DMS53 treated with DMSO at 0.1 percent for 48 hours (cell line): ENCODE results near the gene CTSW.

Experiments
- DNase-seq: peaks from one replicate; lab custom pipeline; 2025; ENCODE audit not compliant: unreplicated experiment; lab: John Stamatoyannopoulos, UW

Gene CTSW

DNA sequence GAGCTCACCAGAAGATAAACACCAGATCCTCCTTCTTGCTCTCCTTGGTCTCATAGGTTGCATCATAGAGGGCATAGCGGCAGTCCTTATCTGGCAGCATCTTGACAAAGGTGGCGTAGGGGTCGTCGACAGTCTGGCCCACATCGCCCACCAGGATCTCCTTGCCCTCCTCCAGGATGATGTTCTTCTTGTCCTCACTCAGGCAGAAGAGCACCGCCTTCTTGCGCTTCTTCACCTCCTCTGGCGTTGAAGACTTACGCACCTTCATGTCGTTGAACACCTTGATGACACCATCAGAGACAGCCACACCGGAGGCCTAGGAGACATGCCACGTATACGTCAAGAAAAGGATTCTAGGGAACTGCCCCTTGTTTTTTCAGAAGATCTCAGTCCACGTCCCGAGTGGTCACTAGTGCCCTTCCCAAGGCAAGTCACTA is 23.7 kb upstream of the CTSW start:
- no peak for DNase-seq

DNA sequence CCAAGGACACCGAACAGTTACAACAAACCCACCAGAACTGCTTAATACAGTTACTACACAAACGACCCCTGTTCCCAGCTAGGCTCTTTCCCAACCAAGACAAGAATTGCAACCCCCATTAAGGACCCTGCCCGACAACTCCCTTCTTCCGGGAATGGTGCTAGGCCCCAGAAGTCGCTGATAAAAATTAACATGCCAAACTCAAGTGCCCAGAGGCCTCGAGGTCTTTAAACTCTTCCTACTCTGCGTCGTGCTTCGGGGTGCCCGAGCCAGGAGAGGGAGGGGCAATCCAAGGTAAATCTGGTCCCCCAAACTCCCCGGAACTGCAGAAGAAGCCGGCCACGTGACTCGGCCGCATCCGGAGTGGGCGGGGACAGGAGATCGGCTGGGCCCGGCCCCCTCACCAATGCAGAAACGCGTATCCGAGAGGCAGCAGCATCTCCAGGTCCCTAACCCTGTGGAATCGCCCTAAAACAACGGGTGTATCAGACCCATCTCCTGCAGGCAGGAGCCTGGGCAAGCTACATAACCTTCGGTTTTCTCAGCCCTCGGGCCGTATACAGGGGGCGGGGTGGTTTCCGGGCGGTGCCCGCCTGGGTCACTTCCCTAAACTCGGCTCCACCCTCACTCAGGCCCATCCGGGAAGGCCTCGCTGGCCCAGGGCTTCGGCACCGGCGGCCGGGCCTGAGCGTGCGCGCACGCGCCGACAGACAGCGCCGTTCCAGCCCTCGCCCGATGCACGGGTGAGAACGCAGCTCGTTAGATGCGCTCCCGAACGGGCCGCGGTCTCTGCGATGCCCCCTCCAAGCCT is 22.7 kb upstream of the CTSW start:
- peak; percentile 37 for DNase-seq

DNA sequence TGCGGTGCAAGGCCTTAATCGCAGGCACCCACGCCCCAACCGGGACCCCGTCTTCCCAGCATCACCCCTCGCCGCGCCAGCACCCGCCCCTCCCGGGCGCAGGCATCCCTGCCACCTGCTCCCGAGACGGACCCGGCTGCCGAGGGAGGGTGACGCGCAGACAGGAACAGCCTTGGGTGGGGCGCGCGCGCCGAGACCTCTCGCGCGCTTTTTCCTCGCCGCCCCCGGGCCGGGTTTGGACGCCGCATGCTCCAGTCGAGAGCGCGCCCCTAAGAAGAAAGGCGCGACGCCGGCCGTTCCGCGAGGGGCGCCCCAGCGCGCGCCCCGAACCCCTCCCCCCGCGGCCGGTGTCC is 22.2 kb upstream of the CTSW start:
- DNase-seq, result no peak

DNA sequence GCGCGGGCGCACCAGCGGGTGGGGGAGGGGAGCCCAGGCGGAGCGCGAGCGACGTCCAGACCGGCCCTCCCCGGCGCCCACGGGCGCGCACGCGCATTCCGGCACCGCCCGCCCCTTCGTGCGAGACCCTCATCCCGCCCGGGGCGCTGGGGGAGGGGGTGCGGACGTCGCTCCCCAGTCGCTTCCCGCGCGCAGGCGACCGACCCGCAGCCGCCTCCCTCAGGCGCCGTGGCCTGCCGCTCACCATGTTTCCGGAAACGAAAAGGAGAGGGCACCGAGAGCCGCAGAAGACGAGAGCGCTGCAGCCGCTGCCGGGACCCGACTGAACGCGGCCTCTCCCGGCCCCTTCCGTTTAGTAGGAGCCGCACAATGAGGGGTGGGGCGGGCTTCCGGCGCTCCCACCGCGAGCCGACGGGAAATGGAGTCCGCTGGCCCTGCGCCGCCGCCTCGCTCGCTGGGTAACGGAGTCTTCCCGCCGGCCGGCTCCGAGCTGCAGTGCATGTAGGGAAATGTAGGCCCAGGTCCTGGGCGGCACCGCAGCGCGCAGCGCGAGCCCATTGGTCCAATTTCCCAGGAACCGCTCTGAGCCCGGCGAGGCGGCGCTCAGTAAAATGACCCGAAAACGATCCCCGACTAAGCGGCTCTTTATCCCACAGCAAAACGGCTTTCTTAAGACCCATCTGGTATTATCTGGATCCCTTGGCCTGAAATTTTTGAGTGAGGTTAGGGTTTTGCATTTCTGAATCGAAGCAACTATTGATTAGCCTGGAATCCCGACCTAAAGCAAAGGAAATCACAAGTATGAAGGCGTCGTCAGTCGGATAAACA is 21.6 kb upstream of the CTSW start, which contains the start of gene CFL1:
TSS of gene CFL1 (minus strand) at position 328 of the 828 bp plus-strand sequence. CDS start at position 247, 81 bp downstream.
- DNase-seq, result peak; percentile 98

DNA sequence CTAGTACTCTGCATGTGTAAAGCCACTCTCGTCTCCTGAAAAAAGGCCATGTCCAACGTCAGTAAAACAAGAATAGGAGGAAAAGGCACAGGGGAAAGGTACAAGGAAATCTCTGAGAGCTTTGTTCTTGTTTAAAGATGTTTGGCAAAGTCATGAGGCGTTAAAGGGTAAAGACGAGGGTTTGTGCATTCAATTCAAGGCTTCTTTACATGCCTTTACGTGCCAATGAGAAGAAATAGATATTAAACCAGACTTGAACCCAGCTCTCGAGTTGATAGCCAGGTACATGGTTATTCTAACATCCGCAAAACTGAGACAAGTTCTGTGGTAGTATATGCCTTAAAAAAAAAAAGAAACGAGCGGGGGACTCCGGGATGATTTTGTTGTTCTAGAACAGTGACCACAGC is 21.0 kb upstream of the CTSW start:
- peak; percentile 83 for DNase-seq

DNA sequence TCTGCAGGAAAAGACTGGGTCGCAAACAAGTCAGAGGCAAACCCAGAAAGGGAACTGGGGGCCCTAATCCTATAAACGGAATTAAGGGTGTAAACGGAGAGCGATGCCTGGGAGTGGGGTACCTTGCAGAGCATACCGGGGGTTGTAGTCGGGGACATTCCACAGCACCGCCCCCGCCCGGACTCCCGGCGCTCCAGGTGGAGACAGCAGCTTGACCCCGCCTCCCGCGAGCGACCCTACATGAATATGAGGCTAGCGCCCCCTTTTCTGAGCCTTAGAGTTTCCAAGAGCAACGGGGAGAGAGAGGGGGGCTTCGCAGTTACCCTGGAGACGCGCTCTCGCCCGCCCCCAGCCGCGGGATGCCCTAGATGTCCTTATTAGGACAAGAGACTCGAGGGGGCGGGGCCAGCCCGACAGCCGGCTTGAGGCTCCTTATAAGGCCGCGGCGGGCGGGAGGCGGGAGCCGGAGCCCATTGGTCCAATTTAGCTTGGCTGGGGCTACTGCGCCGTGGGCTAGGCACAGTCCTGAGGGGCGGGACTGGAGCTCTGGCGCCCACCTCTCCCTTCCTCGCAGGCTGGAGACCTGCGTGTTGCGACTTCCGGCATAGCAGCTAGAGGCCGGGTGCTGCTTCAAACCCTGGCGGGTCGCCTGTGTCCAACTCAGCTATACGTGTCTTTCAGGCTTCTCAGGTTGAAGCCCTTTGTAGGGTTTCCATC is 20.4 kb upstream of the CTSW start:
- DNase-seq, result peak; percentile 97

DNA sequence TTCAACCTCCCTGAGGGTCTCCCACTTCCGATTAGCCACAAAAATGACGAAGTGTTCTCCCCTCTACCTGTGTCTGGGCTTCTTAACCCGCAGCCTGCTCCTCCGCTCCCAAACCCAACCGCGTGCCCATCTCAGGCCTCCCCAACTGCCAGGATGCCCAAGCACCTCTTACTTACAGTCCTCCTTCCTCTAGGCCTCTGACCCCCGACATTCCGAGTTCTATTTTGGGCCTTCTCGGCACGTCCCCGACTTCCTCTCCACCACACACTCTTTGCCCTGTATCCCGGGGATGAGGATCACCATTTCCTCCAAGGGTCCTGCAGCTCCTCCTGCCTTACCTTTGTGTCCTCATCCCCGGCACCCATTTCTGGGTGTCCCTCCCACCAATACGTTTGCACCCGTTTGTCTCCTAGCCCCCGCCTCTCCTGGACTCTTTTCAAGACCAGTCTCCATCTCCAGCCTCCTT is 19.8 kb upstream of the CTSW start:
- no peak for DNase-seq

DNA sequence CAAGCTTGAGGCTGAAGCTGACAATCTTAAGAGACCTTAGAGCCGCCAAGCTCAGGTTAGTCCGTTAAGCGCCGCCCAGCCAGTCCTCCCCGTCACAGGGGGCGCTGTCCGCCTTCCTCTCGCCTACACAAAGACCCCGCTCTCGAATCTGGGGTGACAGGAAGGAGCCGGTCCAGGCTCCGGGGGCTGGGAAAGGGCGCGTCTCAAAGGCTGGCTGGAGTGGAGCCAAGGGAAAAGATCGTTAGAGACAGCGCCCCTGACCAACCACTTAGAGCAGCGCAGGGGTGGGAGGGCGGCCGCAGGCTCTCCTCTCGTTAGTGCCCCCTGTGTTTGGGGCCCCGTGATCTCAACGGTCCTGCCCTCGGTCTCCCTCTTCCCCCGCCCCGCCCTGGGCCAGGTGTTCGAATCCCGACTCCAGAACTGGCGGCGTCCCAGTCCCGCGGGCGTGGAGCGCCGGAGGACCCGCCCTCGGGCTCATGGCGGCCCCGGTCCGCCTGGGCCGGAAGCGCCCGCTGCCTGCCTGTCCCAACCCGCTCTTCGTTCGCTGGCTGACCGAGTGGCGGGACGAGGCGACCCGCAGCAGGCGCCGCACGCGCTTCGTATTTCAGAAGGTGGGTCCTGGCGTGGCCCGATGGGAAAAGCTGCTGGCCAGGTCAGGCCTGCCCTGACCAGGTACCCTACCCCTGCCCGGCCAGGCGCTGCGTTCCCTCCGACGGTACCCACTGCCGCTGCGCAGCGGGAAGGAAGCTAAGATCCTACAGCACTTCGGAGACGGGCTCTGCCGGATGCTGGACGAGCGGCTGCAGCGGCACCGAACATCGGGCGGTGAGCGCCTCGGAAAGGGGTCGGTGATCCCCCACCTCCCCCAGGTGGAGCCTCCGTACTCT is 19.1 kb upstream of the CTSW start, which contains the start of gene MUS81:
TSS of gene MUS81 (plus strand) at position 156 of the 887 bp plus-strand sequence. CDS start at position 477, 321 bp downstream.
- DNase-seq, result peak; percentile 86

DNA sequence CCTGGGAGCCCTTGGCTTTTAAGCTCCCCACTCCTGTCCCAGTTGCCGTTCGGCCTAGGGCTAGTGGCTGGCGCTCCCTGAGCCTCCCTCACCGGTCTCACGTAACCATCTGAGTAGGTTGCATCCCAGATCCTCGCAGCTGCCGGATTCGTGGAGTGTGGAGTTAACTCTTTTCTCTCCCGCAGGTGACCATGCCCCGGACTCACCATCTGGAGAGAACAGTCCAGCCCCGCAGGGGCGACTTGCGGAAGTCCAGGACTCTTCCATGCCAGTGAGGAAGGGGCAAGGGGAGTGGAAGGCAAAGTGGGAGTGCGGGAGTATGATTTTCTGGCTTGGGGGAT is 18.5 kb upstream of the CTSW start:
- no peak for DNase-seq

DNA sequence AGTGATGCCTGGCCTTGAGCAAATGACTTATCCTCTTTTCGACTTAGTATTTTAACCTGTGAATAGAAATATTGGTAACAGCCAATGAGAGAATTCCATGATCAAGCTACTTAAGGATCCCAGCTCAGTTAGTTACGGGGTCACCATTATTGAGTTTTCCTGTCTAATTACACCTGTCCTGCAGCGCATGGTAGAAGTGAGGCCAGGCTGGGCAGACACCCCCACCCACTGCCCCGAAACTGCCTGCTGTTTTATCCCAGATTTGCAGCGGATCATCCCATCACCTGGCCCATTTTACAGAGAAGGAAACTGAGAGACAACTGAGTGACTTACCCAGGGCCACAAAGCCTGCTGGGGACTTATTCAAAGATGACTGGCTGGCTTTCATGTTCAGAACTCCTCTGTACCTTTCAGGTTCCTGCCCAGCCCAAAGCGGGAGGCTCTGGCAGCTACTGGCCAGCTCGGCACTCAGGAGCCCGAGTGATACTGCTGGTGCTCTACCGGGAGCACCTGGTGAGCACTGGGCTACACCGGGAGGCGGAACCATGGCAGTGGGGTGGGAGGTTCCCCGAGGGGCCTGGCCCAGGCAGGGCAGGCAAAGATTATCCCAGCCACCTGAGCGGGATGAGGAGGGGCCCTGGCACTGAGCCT is 18.0 kb upstream of the CTSW start:
- DNase-seq, result no peak

DNA sequence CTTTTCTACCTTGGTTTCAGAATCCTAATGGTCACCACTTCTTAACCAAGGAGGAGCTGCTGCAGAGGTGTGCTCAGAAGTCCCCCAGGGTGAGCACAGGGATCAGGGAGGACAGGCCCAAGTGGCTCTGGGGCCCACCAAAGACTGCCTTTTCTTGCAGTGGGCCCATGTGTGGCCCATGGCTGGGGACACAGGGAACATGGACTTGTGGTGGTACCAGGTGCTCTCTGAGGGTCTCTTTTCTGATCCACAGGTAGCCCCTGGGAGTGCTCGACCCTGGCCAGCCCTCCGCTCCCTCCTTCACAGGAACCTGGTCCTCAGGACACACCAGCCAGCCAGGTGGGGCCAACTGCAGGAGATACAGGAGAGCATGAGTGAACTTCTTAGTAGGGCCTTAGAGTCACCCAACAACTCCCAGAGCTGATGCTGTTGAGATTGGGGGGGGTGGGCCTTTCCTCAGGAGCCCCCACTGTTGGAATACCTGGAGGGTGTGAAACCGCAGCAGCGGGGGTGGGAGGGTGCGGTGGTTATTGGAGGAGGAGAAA is 17.4 kb upstream of the CTSW start:
- DNase-seq, result no peak

DNA sequence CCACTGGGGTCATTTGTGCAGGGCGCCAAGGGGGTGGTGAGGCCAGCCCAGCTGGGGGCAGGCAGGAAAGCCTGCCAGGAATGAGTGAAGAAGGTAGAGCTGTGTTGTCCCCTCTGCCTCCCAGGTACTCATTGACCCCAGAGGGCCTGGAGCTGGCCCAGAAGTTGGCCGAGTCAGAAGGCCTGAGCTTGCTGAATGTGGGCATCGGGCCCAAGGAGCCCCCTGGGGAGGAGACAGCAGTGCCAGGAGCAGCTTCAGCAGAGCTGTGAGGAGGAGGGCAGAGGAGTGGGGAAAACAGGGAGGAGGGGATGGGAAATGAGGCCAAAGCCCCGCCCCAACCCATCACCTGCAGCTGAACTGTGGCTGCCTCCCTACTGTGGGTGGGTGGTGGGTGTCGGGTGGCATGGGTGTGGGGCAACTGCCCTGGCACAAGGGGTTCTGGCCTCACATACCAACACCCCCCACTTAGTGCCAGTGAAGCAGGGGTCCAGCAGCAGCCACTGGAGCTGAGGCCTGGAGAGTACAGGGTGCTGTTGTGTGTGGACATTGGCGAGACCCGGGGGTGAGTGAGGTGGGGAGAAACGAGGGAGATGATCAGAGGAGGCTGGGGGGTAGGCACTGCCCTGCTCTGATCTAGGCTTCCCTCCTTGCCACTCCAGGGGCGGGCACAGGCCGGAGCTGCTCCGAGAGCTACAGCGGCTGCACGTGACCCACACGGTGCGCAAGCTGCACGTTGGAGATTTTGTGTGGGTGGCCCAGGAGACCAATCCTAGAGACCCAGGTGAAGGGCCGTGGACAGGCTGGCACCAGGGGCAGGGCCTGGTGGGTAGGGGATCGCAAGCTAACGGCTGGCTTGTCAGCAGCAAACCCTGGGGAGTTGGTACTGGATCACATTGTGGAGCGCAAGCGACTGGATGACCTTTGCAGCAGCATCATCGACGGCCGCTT is 16.4 kb upstream of the CTSW start:
- DNase-seq, result no peak

DNA sequence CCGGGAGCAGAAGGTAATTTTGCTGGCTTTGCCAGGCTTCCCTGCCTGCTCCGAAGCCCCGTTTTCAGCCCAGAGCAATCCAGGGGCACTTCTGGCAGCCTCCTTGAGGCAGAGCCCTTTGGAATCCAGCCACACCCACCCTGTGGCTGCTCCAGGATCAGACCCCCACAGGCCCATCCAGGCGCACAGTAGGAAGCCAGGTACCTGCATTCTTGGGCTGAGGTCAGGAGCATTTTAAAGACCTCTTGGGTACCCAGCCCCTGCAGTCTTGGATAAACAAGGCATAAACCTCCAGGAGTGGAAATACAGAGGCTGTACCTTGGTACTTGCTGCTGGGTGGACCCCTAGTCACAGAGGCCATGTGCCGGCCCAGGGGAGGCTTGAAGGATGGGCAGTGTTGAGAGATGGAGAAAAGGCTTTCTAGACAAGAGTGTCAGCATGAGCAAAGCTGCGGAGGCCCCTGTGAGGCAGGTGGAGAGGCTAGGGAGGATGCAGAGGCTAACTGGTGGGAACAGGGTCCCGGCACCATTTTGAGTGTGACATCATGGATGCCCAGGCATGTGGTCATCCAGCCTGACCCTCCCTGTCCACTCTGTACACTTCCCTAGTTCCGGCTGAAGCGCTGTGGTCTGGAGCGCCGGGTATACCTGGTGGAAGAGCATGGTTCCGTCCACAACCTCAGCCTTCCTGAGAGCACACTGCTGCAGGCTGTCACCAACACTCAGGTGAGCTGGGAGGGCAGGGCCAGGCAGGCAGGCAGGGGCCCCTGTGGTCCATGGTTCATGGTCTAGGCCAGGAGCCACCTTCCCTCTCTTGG is 15.5 kb upstream of the CTSW start:
- DNase-seq, result no peak

DNA sequence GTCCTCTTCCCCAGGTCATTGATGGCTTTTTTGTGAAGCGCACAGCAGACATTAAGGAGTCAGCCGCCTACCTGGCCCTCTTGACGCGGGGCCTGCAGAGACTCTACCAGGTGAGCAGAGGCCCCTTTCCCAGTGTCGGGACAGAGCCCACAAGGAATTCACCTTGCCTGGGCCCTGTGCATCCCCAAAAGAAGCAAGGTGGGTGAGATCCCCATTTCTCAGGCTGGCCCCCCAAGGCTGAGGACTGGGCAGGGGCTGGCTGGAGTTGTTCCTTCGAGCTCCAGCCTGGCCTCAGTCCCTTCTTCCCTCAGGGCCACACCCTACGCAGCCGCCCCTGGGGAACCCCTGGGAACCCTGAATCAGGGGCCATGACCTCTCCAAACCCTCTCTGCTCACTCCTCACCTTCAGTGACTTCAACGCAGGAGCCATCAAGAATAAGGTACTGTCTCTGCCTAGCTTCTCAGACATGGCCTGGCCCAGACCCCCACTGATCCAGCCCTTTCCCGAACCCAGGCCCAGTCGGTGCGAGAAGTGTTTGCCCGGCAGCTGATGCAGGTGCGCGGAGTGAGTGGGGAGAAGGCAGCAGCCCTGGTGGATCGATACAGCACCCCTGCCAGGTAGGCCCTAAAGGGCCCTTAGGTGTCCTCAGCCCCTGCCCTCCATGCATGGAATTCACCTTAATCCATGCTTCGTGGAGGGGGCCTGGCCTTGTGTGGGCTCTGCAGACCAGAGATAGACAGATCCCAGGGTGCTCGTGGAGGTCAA is 14.7 kb upstream of the CTSW start:
- DNase-seq, result no peak

DNA sequence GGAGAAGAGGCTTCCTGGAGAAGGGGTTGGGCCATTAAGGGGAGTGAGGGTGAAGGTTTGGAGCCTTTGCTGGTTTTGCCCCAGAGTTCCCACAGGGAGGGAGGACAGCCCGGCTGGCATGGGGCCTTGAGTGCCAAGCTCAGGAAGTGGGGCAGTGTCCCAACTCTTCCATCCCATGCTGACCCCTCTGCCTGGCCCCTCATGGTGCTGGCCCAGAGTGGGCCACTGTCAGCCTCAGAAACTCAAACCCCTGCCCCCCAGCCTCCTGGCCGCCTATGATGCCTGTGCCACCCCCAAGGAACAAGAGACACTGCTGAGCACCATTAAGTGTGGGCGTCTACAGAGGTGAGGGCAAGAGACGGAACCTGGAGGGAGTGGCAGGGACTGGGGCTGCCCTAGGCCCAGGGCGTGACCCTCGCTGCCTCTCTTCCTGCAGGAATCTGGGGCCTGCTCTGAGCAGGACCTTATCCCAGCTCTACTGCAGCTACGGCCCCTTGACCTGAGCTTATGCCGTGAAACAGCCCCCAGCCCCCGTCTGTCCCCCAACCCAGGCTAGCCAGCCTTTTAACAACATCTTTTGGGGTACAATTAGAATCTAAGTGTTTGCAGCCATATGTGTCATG is 14.0 kb upstream of the CTSW start:
- DNase-seq, result no peak

DNA sequence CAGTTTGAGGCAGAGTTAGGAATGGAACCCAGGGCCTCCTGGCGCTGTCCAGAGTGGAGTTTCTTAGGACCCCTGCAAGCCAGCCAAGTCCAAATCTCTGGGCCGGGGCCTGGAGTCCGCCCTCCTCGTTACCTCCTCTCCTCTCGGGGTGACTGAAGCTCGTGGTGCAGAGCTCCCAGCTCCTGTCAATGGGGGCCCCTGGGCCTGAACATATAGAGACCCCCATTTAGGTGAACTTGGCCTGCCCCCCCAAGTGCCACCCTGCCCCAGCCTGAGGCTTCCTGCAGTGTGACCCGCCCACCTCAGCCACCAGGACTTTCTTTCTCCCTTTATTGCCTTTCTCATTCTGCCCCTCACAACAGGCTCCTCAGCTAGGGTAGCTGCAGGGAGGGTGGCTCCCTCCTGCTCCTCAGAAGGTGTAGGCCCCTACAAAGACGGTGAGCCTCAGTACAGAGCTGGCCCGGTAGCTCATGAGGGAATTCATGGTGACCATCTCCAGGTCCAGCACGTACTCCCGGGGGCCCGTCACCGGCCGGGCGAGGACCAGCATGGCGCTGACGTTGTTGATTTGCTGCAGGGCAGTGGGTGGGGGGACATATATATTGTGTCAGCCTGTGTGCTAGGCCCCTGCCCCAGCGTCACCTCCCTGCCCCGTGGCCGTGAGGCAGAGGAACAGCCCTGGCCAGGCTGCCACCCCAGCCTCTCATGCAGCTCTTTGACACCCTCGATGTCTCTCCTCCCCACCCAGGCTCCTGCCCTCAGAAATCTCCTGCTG is 12.9 kb upstream of the CTSW start:
- DNase-seq, result no peak
